Activated naive CD4-positive, alpha-beta T cell treated with anti-CD3 and anti-CD28 coated beads for 36 hours (primary cell): Measurements from ENCODE around the gene MTMR11. TPM values are rescaled to one million over a fixed set of nuclear protein-coding genes. Genes with fewer than 3 reads are reported as not detected.

Experiments
- total RNA-seq, 2 experiments: library from RNA; stranded (reverse); gene quantifications; one replicate each; pipeline ENCODE4 v1.2.3, GENCODE V29; 2021

MTMR11 gene
- total RNA-seq, 2 experiments from 2014 or later = 0.69 to 0.72 TPM

Other genes with a start within 250 kb of the MTMR11 start
- not detected for gene FCGR1A, start 154.2 kb downstream of the MTMR11 start, total RNA-seq
- gene BOLA1, start 37.3 kb downstream of the MTMR11 start, total RNA-seq = 10 to 100 TPM; 24.7 to 28.7 TPM
- 1 to 10 TPM; 8.2 to 8.6 TPM for gene SV2A, start 19.0 kb downstream of the MTMR11 start, total RNA-seq
- gene SF3B4, start 9.1 kb downstream of the MTMR11 start, total RNA-seq = 10 to 100 TPM; 47.3 to 48.5 TPM
- gene OTUD7B, start 73.8 kb upstream of the MTMR11 start, total RNA-seq = 10 to 100 TPM; 10.9 to 11.0 TPM
- 10 to 100 TPM; 21.2 to 23.6 TPM for gene VPS45, start 130.9 kb upstream of the MTMR11 start, total RNA-seq
- gene PLEKHO1, start 213.0 kb upstream of the MTMR11 start, total RNA-seq = 1 to 10 TPM; 4.4 to 4.7 TPM